H1 (cell line): ENCODE data around the gene RALGAPB.

Source experiments
- CTCF ChIP-seq, 3 experiments: IDR thresholded peaks; 1 replicate in 2 of 3; 2 replicates in 1 of 3; pipeline versions ENCODE4 v1.5.1 to v1.6.1; 2011; ENCODE audit warnings: low read length in 3 of 3, mild to moderate bottlenecking in 3 of 3, inconsistent platforms in 2 of 3, low read depth in 1 of 3, moderate library complexity in 1 of 3; ENCODE audit not compliant: insufficient read depth in 1 of 3; ENCODE audit errors: control extremely low read depth in 1 of 3
- EZH2 ChIP-seq: fragments of 200-600 bp; sonication (generic); IDR thresholded peaks from 2 replicates; pipeline ENCODE4 v1.7.1; 2012; ENCODE audit warnings: low read depth, mild to moderate bottlenecking, moderate library complexity, low read length, inconsistent platforms; ENCODE audit not compliant: severe bottlenecking
- GTF2F1 ChIP-seq: IDR thresholded peaks from 2 replicates; pipeline ENCODE4 v1.6.1; 2012; ENCODE audit warnings: low read depth, low read length, improper control_type of control experiment, borderline replicate concordance
- TCF12 ChIP-seq: IDR thresholded peaks from 2 replicates; pipeline ENCODE4 v1.6.1; 2011; ENCODE audit warnings: low read depth, mild to moderate bottlenecking, low read length
- ZNF274 ChIP-seq: IDR thresholded peaks from 2 replicates; pipeline ENCODE4 v1.7.0; 2012; ENCODE audit warnings: low read length, borderline replicate concordance; ENCODE audit errors: extremely low read depth

GRCh38 chr20:38445381-38445796 lies 27.3 kb upstream of the RALGAPB start:
- TF ChIP-seq TCF12, result no peak
- no peak for TF ChIP-seq CTCF (IDR thresholded peaks at IDR 0.05; ENCODE audit: control extremely low read depth in 1 of 3, insufficient read depth in 1 of 3, low read depth in 1 of 3, low read length in 3 of 3)
- no peak for TF ChIP-seq ZNF274
- no peak for TF ChIP-seq GTF2F1
- no peak for TF ChIP-seq EZH2
